K562 (cell line): ENCODE measurements around the gene RERE. TPM values are rescaled to one million over a fixed set of nuclear protein-coding genes. Genes with fewer than 3 reads are reported as not detected.
A peak's percentile ranks its signal among the peaks of the same experiment; 100 is the strongest.

ENCODE experiments used
- ATAC-seq: fragments of 200-7000 bp; cut with Tn5 transposase; 3 replicates; pipeline ENCODE4 v1.9.1; 2020; ENCODE audit warnings: moderate library complexity
- BruUV-seq: library from RNA; stranded (reverse); fragments of 400-500 nt; replicated peaks from 2 replicates; lab custom pipeline; 2021; lab: Mats Ljungman, UMichigan
- CTCF ChIA-PET: fragments of 300-600 bp; formaldehyde crosslinking; extraction: SDS; loops from one replicate; lab custom pipeline; 2021; ENCODE audit warnings: low intra/inter-chr PET ratio; lab: Yijun Ruan, JAX
- POLR2A ChIA-PET: fragments of 300-600, 350-650 bp; sonication (Branson Sonifier 250); formaldehyde crosslinking; extraction: SDS; loops from one replicate; lab custom pipeline; 2021; ENCODE audit warnings: antibody characterized with exemption, inconsistent platforms; lab: Yijun Ruan, JAX
- DNase-seq, 4 experiments: peaks; one replicate each; pipeline versions ENCODE4 v3.0.0 to v3.0.0-alpha.2; 2011 to 2018; ENCODE audit warnings: low spot score in 3 of 4, mixed read lengths in 3 of 4; ENCODE audit errors: extremely low read depth in 1 of 4
- FAIRE-seq: peaks from 2 replicates; lab custom pipeline; 2011; peaks lifted over from hg19 to GRCh38; lab: Jason Lieb, UNC
- H2AFZ ChIP-seq: 2 replicates; pipeline ENCODE4 v1.6.0; 2011; ENCODE audit warnings: low read depth, low read length, control low read depth, inconsistent platforms
- H3K27ac ChIP-seq: fragments of 200-600 bp; 3 replicates; pipeline ENCODE4 v1.8.0; 2011; ENCODE audit warnings: low read depth, mild to moderate bottlenecking, control low read depth, inconsistent platforms, low read length, moderate library complexity, mixed read lengths; ENCODE audit errors: extremely low read depth
- H3K27me3 ChIP-seq, 2 experiments: fragments of 300-600 bp in 1 of 2; 2 replicates in 1 of 2; 3 replicates in 1 of 2; pipeline versions ENCODE4 v1.6.0 to v1.8.0; 2011; ENCODE audit warnings: inconsistent platforms in 2 of 2, low read length in 2 of 2, mild to moderate bottlenecking in 1 of 2, mixed read lengths in 1 of 2, moderate library complexity in 1 of 2; ENCODE audit not compliant: control insufficient read depth in 2 of 2, insufficient read depth in 2 of 2
- H3K36me3 ChIP-seq: fragments of 300-600 bp; 3 replicates; pipeline ENCODE4 v1.8.0; 2011; ENCODE audit warnings: mild to moderate bottlenecking, low read length, inconsistent platforms; ENCODE audit not compliant: control insufficient read depth, insufficient read depth
- H3K4me1 ChIP-seq, 2 experiments: fragments of 200-600 bp in 1 of 2; replicated peaks in 1 of 2; 2 replicates in 1 of 2; 3 replicates in 1 of 2; pipeline versions ENCODE4 v1.5.1 to v1.8.0; 2011; ENCODE audit warnings: inconsistent platforms in 2 of 2, low read length in 2 of 2, mild to moderate bottlenecking in 1 of 2, mixed read lengths in 1 of 2, moderate library complexity in 1 of 2; ENCODE audit not compliant: control insufficient read depth in 2 of 2, insufficient read depth in 2 of 2
- H3K4me2 ChIP-seq: 2 replicates; pipeline ENCODE4 v1.6.1; 2011; ENCODE audit warnings: low read length, control low read depth, inconsistent platforms, mixed read lengths; ENCODE audit not compliant: insufficient read depth
- H3K4me3 ChIP-seq: fragments of 200-600 bp; sonication (generic), shearing (Covaris generic); 2 replicates; pipeline ENCODE4 v1.5.1; 2016; ENCODE audit warnings: control low read depth, inconsistent platforms
- H3K79me2 ChIP-seq: fragments of 200-600 bp; 3 replicates; pipeline ENCODE4 v1.8.0; 2011; ENCODE audit warnings: low read length, inconsistent platforms; ENCODE audit not compliant: control insufficient read depth, insufficient read depth
- H3K9ac ChIP-seq, 2 experiments: 2 replicates each; pipeline versions ENCODE4 v1.6.0 to v1.6.1; 2011; ENCODE audit warnings: low read depth in 2 of 2, low read length in 2 of 2, control low read depth in 1 of 2, inconsistent platforms in 1 of 2, mild to moderate bottlenecking in 1 of 2, mixed read lengths in 1 of 2; ENCODE audit not compliant: insufficient read depth in 1 of 2
- H3K9me1 ChIP-seq: one replicate; pipeline ENCODE4 v1.6.0; 2011; ENCODE audit warnings: inconsistent platforms, mild to moderate bottlenecking, low read length, moderate library complexity; ENCODE audit not compliant: control insufficient read depth, insufficient read depth
- H3K9me3 ChIP-seq: replicated peaks from 2 replicates; pipeline ENCODE4 v1.5.1; 2011; ENCODE audit warnings: low read depth, low read length, inconsistent platforms; ENCODE audit not compliant: control insufficient read depth, insufficient read depth
- H4K20me1 ChIP-seq: replicated peaks from 2 replicates; pipeline ENCODE4 v1.6.1; 2011; ENCODE audit warnings: low read length, inconsistent platforms, mixed read lengths; ENCODE audit not compliant: control insufficient read depth, insufficient read depth
- POLR3A ChIP-seq: IDR thresholded peaks from 2 replicates; pipeline ENCODE4 v1.6.1; 2011; ENCODE audit warnings: borderline replicate concordance, mild to moderate bottlenecking, moderate library complexity; ENCODE audit not compliant: insufficient read length, insufficient read depth; ENCODE audit errors: extremely low read depth
- RBM22 ChIP-seq: fragments of 200-400 bp; formaldehyde crosslinking; IDR thresholded peaks from 2 replicates; pipeline ENCODE4 v1.6.1; 2018; ENCODE audit warnings: low read length, low read depth; ENCODE audit not compliant: poor library complexity, severe bottlenecking
- STAT5A ChIP-seq: IDR thresholded peaks from 2 replicates; pipeline ENCODE4 v1.6.1; 2012; ENCODE audit warnings: low read length, inconsistent platforms, borderline replicate concordance
- WGBS: fragments of 100-300 bp; shearing (Covaris generic); methylation state at CpG from one replicate; pipeline ENCODE4 v1.1.6; 2016; ENCODE audit warnings: low coverage, mixed read lengths; ENCODE audit not compliant: insufficient coverage; ENCODE audit errors: missing lambda C conversion rate; 5-methylcytosine and 5-hydroxymethylcytosine counted together
- in situ Hi-C: fragments of 300-500 bp; cut with MboI; formaldehyde crosslinking; loops from 4 replicates; pipeline ENCODE4 v1.15.0; 2018; ENCODE audit warnings: inconsistent platforms, mixed read lengths
- intact Hi-C: fragments of 100-400 bp; cut with micrococcal nuclease; formaldehyde crosslinking; loops from 2 replicates; pipeline ENCODE4 v1.14.2; 2022
- polyA plus RNA-seq, 8 experiments: library from polyadenylated mRNA; depleted of rRNA in 4 of 8; stranded (reverse) in 5 of 8; unstranded in 3 of 8; fragments of >200 nt; fragmentation: Nextera tagmentation in 2 of 8; fragmentation: Illumina TruSeq in 1 of 8; extraction: Ambion mirVana in 2 of 8; extraction: Trizol in 1 of 8; gene quantifications; 2 replicates each; pipeline versions ENCODE4 v1.2.1 to v1.2.3, GENCODE V29; 2011 to 2014; ENCODE audit warnings: inconsistent platforms in 1 of 8, missing spikeins in 1 of 8
- total RNA-seq, 7 experiments: library from RNA; depleted of rRNA in 6 of 7; stranded (reverse); fragments of >200 nt in 6 of 7; fragmentation: Illumina TruSeq in 2 of 7; extraction: Trizol in 2 of 7; gene quantifications; 2 replicates each; pipeline versions ENCODE4 v1.2.1 to v1.2.3, GENCODE V29; 2011 to 2021; ENCODE audit warnings: low replicate concordance in 1 of 7
- TF ChIP-seq, protein P1 (sequence below), 2 experiments: fragments of 450-650 bp in 1 of 2; sonication (generic) in 1 of 2; formaldehyde crosslinking in 1 of 2; IDR thresholded peaks; 2 replicates each; pipeline versions ENCODE4 v1.7.1 to v1.9.0; 2016 to 2022; ENCODE audit warnings: inconsistent platforms in 1 of 2, mild to moderate bottlenecking in 1 of 2, missing genetic modification reagents in 1 of 2

RERE gene
- total and polyA plus RNA-seq, 9 of the 15 experiments (the other 6 are each of a cell fraction or from before 2014, with no cell fraction given): 3.0 to 51.5 (median 13.4) TPM

DNA sequence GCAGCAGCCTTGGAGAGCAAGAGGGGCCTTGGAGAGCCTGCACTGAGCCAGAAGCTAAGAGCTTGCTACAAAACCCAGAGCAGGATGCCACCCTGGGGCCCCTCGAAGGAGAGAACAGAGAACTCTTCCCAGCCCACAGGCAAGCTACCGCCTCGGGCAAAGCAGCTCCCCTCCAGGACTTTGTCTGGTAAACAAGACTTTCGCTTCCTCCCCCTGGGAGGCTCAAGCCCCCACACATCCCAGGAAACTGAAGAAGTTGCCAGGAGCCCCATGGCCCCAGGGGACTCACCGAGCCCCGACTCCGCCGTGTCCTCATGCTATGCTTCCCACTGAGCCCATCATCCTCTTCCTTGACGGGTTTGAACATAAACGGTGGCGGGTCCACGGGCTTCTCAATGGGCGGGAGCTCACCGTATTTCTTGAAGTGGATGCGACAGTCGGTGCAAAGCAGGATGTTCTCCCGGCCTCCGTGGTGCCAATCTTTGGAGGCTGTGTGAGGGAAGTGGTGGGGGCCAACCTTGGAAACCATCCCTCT, 453.6 kb downstream of the RERE start:
- intact Hi-C loops (no loop called here), in situ Hi-C loops (no loop called here)
- no peak for FAIRE-seq
- no peaks in the 10 kb centered on the region for H3K9me3 ChIP-seq
- H3K4me1 ChIP-seq: peaks cover 0 to 21% of the 10 kb centered on the region in 2 experiments; a peak in 1 of 5 replicates
- no peak for ATAC-seq
- H3K79me2 ChIP-seq: no peaks in the 10 kb centered on the region
- 0 out of 2 replicates have a peak, but pooled peaks cover 4% of the 10 kb centered on the region for H4K20me1 ChIP-seq
- H3K9me1 ChIP-seq: no peaks in the 10 kb centered on the region
- no peak overlapping the region for H2AFZ ChIP-seq
- ChIA-PET POLR2A (interaction anchor here (0.6 kb wide), 1 partner anchor 1520 kb away, joined by 4 read pairs; no protein-coding TSS in a partner anchor), CTCF (no interaction called here)
- 89% methylated on average over 18 of the region's 18 CpGs for WGBS
- H3K27ac ChIP-seq: no peak overlapping the region
- no peak overlapping the region for H3K4me2 ChIP-seq
- TF ChIP-seq, protein P1, sequence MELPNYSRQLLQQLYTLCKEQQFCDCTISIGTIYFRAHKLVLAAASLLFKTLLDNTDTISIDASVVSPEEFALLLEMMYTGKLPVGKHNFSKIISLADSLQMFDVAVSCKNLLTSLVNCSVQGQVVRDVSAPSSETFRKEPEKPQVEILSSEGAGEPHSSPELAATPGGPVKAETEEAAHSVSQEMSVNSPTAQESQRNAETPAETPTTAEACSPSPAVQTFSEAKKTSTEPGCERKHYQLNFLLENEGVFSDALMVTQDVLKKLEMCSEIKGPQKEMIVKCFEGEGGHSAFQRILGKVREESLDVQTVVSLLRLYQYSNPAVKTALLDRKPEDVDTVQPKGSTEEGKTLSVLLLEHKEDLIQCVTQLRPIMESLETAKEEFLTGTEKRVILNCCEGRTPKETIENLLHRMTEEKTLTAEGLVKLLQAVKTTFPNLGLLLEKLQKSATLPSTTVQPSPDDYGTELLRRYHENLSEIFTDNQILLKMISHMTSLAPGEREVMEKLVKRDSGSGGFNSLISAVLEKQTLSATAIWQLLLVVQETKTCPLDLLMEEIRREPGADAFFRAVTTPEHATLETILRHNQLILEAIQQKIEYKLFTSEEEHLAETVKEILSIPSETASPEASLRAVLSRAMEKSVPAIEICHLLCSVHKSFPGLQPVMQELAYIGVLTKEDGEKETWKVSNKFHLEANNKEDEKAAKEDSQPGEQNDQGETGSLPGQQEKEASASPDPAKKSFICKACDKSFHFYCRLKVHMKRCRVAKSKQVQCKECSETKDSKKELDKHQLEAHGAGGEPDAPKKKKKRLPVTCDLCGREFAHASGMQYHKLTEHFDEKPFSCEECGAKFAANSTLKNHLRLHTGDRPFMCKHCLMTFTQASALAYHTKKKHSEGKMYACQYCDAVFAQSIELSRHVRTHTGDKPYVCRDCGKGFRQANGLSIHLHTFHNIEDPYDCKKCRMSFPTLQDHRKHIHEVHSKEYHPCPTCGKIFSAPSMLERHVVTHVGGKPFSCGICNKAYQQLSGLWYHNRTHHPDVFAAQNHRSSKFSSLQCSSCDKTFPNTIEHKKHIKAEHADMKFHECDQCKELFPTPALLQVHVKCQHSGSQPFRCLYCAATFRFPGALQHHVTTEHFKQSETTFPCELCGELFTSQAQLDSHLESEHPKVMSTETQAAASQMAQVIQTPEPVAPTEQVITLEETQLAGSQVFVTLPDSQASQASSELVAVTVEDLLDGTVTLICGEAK (IDR thresholded peaks at IDR 0.05): no peak
- TF ChIP-seq, protein P1 (CRISPR knock-in tag; IDR thresholded peaks at IDR 0.05): no peak
- TF ChIP-seq RBM22 (peak; percentile 64), STAT5A (no peak), POLR3A (no peak)
- H3K36me3 ChIP-seq: peaks cover 50% of the 10 kb centered on the region; the same call in 2 of the 3 replicates
- no peaks in the 10 kb centered on the region for H3K27me3 ChIP-seq
- H3K4me3 ChIP-seq: no peak overlapping the region
- H3K9ac ChIP-seq: peak overlapping the region in 1 of 2 experiments; percentile 61; a peak in 1 of 4 replicates
- no peak for DNase-seq
- BruUV-seq: no TSS peak
